OCI-LY1 (cell line): ENCODE data around the gene ADH1B.

Experiments
- EZH2 ChIP-seq: fragments of 200-600 bp; sonication (generic), shearing (Covaris generic); IDR thresholded peaks from 2 replicates; pipeline ENCODE4 v1.8.0; 2017; ENCODE audit warnings: borderline replicate concordance, mixed run types, mild to moderate bottlenecking, antibody characterized with exemption, low read length, moderate library complexity, mixed read lengths
- TF ChIP-seq, protein P1 (sequence below): fragments of 200-600 bp; sonication (generic), shearing (Covaris generic); IDR thresholded peaks from 2 replicates; pipeline ENCODE4 v1.5.1; 2017; ENCODE audit warnings: mild to moderate bottlenecking, antibody characterized with exemption, low read length, moderate library complexity, mixed read lengths

DNA sequence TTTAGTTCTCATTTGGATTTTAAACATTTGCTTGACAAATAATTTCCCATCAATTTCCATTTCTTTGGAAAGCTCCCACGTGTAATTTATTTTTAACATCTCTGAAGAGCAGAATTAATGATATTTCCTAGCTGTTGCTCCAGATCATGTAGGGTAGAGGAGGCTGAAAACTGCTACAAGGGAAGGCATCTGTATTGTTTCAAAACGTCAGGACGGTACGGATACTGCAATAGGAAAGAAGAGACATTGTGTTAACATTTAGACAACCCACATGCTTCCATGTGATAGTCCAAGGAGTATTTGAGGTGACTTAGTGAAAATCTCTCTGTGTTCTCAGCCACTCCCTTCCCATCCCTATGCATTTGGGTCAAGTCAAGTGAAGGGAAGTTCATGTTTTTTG is 15.4 kb upstream of the ADH1B start:
- TF ChIP-seq EZH2: no peak
- TF ChIP-seq, protein P1, sequence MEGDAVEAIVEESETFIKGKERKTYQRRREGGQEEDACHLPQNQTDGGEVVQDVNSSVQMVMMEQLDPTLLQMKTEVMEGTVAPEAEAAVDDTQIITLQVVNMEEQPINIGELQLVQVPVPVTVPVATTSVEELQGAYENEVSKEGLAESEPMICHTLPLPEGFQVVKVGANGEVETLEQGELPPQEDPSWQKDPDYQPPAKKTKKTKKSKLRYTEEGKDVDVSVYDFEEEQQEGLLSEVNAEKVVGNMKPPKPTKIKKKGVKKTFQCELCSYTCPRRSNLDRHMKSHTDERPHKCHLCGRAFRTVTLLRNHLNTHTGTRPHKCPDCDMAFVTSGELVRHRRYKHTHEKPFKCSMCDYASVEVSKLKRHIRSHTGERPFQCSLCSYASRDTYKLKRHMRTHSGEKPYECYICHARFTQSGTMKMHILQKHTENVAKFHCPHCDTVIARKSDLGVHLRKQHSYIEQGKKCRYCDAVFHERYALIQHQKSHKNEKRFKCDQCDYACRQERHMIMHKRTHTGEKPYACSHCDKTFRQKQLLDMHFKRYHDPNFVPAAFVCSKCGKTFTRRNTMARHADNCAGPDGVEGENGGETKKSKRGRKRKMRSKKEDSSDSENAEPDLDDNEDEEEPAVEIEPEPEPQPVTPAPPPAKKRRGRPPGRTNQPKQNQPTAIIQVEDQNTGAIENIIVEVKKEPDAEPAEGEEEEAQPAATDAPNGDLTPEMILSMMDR: no peak
